Fibroblast of villous mesenchyme (primary cell): ENCODE measurements around the gene CWC27. TPM values are rescaled to one million over a fixed set of nuclear protein-coding genes. Genes with fewer than 3 reads are reported as not detected.
A peak's percentile ranks its signal among the peaks of the same experiment; 100 is the strongest.

Experiments
- DNase-seq: peaks from one replicate; pipeline ENCODE4 v3.0.0-alpha.2; 2010; ENCODE audit warnings: low read depth
- H3K4me3 ChIP-seq: 2 replicates; pipeline ENCODE4 v1.5.1; 2011; ENCODE audit warnings: low read depth, mild to moderate bottlenecking, low read length
- total RNA-seq: library from RNA; depleted of rRNA; stranded (reverse); fragments of >200 nt; gene quantifications from 2 replicates; pipeline ENCODE4 v1.2.3, GENCODE V29; 2012
- TF ChIP-seq, protein P1 (sequence below): IDR thresholded peaks from 2 replicates; pipeline ENCODE4 v1.5.1; 2012; ENCODE audit warnings: low read depth, mild to moderate bottlenecking, low read length; ENCODE audit not compliant: insufficient read depth

The CWC27 gene
- total RNA-seq, 1 donor = 16.0 TPM

DNA sequence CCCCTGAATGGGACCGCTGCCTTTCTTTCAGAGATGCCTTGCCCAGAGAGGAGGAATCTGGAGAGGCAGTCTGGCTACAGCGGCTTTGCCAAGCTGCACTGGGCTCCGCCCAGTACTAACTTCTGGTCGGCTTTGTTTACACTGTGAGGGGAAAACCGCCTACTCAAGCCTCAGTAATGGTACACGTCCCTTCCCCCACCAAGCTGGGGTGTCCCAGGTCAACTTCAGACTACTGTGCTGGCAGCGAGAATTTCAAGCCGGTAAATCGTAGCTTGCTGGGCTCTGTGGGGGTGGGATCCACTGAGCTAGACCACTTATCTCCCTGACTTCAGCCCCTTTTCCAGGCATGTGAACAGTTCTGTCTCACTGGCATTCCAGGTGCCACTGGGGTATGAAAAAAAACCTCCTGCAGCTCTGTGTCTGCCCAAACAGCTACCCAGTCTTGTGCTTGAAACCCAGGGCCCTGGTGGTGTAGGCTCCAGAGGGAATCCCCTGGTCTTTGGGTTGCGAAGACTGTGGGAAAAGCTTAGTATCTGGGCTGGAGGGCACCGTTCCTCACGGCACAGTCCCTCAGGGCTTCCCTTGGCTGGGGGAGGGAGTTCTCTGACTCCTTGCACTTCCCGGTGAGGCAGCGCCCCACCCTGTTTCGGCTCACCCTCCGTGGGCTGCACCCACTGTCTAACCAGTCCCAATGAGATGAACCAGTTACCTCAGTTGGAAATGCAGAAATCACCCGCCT is 171.2 kb downstream of the CWC27 start:
- peak; percentile 75 for DNase-seq
- TF ChIP-seq, protein P1, sequence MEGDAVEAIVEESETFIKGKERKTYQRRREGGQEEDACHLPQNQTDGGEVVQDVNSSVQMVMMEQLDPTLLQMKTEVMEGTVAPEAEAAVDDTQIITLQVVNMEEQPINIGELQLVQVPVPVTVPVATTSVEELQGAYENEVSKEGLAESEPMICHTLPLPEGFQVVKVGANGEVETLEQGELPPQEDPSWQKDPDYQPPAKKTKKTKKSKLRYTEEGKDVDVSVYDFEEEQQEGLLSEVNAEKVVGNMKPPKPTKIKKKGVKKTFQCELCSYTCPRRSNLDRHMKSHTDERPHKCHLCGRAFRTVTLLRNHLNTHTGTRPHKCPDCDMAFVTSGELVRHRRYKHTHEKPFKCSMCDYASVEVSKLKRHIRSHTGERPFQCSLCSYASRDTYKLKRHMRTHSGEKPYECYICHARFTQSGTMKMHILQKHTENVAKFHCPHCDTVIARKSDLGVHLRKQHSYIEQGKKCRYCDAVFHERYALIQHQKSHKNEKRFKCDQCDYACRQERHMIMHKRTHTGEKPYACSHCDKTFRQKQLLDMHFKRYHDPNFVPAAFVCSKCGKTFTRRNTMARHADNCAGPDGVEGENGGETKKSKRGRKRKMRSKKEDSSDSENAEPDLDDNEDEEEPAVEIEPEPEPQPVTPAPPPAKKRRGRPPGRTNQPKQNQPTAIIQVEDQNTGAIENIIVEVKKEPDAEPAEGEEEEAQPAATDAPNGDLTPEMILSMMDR = no peak
- peak overlapping the region; percentile 23 for H3K4me3 ChIP-seq

DNA sequence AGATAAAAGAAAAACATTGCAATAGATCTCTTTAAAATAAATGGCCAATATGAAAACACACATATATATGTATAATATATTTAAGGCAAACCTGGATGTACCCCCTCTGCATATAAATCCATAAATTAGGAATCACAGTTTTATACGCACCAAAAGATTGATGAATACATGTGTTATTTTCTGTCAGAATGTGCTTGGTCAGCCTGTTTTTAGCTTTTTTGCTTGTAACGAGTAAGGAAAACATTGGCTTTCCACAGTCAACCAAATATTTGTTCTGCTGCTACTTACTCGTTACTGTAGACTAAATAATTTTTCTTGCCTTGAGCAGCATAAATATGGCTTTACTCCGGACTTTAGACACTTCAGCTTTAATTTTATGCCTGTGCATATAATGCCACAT is 173.7 kb downstream of the CWC27 start:
- no peak for DNase-seq
- TF ChIP-seq, protein P1 = no peak
- H3K4me3 ChIP-seq = no peak overlapping the region

DNA sequence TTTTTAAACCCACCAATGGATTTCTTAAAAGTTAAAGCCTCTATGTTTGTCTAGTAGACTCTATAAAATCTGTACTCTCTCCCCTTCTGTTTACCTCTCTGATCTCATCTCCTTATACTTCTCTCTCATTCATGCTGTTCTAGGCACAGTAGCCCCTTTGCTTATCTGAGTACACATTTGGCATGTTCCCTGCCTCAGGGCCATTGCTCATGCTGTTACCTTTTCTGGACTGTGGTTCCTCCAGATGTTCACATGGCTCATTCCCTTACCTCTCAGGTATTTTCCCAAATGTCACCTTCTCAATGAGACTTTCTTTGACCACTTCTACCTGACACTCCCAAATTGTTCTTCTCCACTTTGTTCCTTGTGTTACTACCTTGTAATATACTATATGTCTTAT is 176.1 kb downstream of the CWC27 start:
- TF ChIP-seq, protein P1 = no peak
- H3K4me3 ChIP-seq = no peak overlapping the region
- no peak for DNase-seq

DNA sequence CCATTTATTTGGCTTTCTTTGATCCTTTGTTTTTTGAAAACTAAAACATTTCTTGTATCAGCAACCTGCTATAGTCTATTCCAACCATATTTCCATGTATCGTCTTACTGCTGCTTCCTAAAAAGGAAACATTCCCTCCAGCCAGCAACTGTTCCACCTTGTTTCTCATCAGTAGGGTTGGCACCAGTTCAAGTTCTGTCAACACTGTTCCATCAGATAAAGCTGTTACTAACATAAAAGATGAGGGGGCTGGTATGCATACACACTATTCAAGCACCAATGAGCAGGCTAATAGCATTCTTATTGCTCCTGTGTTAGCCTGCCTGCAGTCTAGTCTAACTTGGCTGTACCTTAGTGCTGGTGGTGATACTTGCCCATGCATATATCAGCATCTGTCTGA is 178.3 kb downstream of the CWC27 start:
- TF ChIP-seq, protein P1 = no peak
- peak; percentile 13 for DNase-seq
- no peak overlapping the region for H3K4me3 ChIP-seq

DNA sequence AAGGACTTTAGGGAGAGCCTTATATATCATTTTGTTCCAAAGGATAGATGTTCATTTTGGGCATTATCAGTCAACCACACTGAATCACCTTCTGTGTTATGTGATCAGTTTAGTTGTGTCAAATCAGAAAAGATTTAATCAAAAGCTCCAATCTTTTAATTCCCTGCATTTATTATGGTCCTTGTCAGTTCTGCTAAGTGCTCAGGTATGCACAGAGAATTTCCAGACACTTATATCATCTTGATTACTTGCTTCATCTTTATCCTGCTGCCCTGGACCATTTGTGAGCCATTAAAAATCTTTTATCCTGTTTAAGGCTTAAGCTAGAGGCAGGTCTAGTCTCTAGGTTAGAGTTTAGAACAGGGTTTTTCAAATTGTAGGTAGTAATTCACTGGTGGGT is 179.1 kb downstream of the CWC27 start:
- DNase-seq = no peak
- H3K4me3 ChIP-seq = no peak overlapping the region
- TF ChIP-seq, protein P1 = no peak

DNA sequence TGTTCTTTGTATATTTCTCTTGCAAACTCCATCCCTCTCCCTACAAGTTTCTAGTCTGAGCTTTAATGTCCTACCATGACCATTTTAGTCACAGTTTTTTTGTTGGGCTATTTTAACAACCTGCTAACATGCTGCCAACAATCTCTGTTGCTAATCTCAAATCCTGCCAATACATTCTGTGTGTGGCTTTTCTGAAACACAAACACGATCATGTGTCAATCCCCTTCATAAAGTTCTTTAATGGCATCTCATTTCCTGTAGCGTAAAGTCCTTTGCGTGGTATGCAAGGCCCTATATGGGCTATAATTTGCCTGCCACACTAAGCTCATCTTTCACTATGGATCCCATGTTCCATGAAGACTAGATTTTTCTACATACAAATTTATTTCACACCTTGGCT is 180.6 kb downstream of the CWC27 start:
- DNase-seq = no peak
- H3K4me3 ChIP-seq = no peak overlapping the region
- TF ChIP-seq, protein P1 = no peak

DNA sequence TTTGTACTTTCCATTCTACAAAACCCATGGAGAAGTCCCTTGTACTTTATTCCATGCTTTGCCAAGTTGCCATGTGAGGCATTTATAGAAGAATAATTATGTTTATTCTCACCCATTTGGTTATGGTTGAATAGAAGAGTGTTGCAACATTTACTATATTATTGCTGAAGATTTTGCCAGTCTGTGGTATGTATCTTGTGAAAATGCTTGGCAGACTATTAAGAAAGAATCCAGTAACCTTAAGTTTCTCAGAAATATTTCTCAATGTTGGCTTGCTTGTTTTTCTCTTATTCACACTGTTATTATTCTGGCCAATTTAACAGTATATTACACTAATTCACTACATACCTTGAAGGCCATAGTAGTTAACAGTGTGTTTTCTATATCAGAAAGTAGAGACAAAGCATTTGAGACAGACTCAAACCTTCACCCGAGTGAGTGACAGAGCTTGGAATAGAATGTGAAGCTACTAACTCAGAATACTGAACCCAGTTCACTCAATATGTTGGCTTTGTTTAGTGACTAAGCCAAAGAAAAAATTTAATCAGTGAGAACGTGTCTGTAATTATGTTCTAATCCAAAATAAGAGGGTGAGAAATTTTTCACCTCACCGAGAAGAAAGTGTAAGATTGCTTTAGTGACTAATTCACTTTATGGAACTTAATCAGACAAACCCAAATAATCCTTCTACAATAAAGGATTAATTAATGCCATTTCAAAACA is 184.4 kb downstream of the CWC27 start:
- no peak for DNase-seq
- no peak overlapping the region for H3K4me3 ChIP-seq
- TF ChIP-seq, protein P1 = no peak
